Measurements from ENCODE around the gene SLC4A4.

SLC4A4 gene

DNA sequence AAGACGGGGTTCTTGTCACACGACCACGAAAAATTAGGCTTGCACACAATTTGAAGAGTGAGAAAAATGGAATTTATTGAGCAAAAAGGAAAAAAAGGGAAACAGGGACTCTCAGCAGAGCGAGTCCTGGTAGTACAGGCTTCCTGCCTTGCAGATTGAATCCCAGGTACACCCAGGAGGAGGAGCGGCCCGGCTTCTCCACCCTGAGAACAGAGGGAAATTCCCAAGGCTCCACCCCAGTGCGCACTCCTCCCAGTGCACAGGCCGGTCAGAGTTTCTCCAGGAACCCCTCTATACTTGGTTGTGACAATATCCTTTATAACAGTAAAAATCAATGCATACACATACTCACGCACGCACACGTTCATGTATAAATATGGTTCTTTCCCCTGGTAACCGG, 22.0 kb downstream of the SLC4A4 start:
- Histone ChIP-seq H3K36me3 (ENCODE audit: insufficient read depth, low read length) (no peaks in the 10 kb centered on the region), H3K4me2 (ENCODE audit: insufficient read depth, low read length) (no peak overlapping the region), H3K9me3 (ENCODE audit: insufficient read depth, low read length, severe bottlenecking) (no peaks in the 10 kb centered on the region), H3K4me3 (ENCODE audit: low read depth in 1 of 2, low read length in 2 of 2) (no peak overlapping the region), H2AFZ (ENCODE audit: low read depth, low read length) (no peak overlapping the region), H3K4me1 (ENCODE audit: insufficient read depth, low read length) (no peaks in the 10 kb centered on the region), H3K79me2 (ENCODE audit: insufficient read depth, low read length) (no peaks in the 10 kb centered on the region), H3K27me3 (ENCODE audit: insufficient read depth, low read length, poor library complexity) (no peaks in the 10 kb centered on the region), H3K27ac (ENCODE audit: low read length) (no peak overlapping the region), H3K9ac (ENCODE audit: low read depth, low read length) (no peak overlapping the region), H4K20me1 (ENCODE audit: insufficient read depth, low read length) (no peaks in the 10 kb centered on the region)
- no peak for ATAC-seq (ENCODE audit: insufficient read depth, low read depth)
- no peak for TF ChIP-seq EZH2 (IDR thresholded peaks at IDR 0.05; ENCODE audit: borderline replicate concordance, low read depth, low read length, severe bottlenecking)
- DNase-seq = no peak

DNA sequence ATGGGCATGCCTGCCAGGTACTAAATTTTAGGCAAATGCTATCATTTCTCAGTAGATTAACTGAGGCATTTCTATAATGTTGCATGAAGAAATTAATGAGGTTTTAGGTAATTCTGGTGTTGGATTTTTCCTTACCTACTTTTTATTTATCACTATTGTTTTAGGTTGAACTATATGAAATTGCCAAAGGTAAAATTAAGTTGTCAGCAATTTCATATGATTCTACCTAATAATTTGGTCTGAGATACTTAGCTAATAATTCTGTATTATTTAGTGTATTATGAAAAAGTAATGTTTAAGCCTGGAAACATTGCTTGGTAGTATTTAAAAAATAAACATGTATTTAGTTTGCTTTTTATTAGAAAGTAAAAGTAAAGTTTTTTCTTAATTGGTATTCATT, 22.7 kb downstream of the SLC4A4 start:
- H3K79me2 ChIP-seq (ENCODE audit: insufficient read depth, low read length) = no peaks in the 10 kb centered on the region
- no peak for TF ChIP-seq EZH2 (IDR thresholded peaks at IDR 0.05; ENCODE audit: borderline replicate concordance, low read depth, low read length, severe bottlenecking)
- TF ChIP-seq, protein P1, sequence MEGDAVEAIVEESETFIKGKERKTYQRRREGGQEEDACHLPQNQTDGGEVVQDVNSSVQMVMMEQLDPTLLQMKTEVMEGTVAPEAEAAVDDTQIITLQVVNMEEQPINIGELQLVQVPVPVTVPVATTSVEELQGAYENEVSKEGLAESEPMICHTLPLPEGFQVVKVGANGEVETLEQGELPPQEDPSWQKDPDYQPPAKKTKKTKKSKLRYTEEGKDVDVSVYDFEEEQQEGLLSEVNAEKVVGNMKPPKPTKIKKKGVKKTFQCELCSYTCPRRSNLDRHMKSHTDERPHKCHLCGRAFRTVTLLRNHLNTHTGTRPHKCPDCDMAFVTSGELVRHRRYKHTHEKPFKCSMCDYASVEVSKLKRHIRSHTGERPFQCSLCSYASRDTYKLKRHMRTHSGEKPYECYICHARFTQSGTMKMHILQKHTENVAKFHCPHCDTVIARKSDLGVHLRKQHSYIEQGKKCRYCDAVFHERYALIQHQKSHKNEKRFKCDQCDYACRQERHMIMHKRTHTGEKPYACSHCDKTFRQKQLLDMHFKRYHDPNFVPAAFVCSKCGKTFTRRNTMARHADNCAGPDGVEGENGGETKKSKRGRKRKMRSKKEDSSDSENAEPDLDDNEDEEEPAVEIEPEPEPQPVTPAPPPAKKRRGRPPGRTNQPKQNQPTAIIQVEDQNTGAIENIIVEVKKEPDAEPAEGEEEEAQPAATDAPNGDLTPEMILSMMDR (IDR thresholded peaks at IDR 0.05; ENCODE audit: borderline replicate concordance, extremely low read depth, low read length, poor library complexity, severe bottlenecking) = no peak
- no peak for DNase-seq
- H3K9ac ChIP-seq (ENCODE audit: low read depth, low read length) = no peak overlapping the region
- no peak for ATAC-seq (ENCODE audit: insufficient read depth, low read depth)
- H3K36me3 ChIP-seq (ENCODE audit: insufficient read depth, low read length) = no peaks in the 10 kb centered on the region
- H2AFZ ChIP-seq (ENCODE audit: low read depth, low read length) = no peak overlapping the region
- H3K4me2 ChIP-seq (ENCODE audit: insufficient read depth, low read length) = no peak overlapping the region
- H3K27ac ChIP-seq (ENCODE audit: low read length) = no peak overlapping the region
- H3K9me3 ChIP-seq (ENCODE audit: insufficient read depth, low read length, severe bottlenecking) = no peaks in the 10 kb centered on the region
- no peaks in the 10 kb centered on the region for H4K20me1 ChIP-seq (ENCODE audit: insufficient read depth, low read length)
- H3K4me1 ChIP-seq (ENCODE audit: insufficient read depth, low read length) = no peaks in the 10 kb centered on the region
- H3K4me3 ChIP-seq (ENCODE audit: low read depth in 1 of 2, low read length in 2 of 2) = no peak overlapping the region
- H3K27me3 ChIP-seq (ENCODE audit: insufficient read depth, low read length, poor library complexity) = no peaks in the 10 kb centered on the region

DNA sequence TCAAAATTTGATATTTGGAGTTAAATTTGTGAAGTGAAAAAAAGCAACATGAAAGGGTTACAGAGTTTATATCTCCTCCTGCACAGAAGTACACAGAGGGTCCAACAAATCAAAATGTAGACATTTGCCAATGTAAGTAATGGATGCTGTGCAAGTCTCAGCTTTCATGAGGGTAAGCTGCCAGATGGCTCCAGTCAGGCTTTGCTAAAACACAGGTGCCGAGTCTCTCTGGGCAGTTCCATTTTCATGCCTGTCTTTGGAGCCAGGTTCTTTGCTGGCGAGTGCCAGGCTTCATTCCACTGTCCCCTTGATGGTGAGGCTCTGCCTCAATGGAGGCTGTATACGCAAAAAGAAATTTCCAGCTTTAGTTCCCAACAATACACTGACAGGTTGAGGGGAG, 27.9 kb downstream of the SLC4A4 start:
- DNase-seq (no peak), ATAC-seq (ENCODE audit: insufficient read depth, low read depth) (no peak)
- Histone ChIP-seq H3K79me2 (ENCODE audit: insufficient read depth, low read length) (no peaks in the 10 kb centered on the region), H3K27ac (ENCODE audit: low read length) (no peak overlapping the region), H2AFZ (ENCODE audit: low read depth, low read length) (no peak overlapping the region), H3K4me2 (ENCODE audit: insufficient read depth, low read length) (no peak overlapping the region), H3K27me3 (ENCODE audit: insufficient read depth, low read length, poor library complexity) (no peaks in the 10 kb centered on the region), H3K9ac (ENCODE audit: low read depth, low read length) (no peak overlapping the region), H4K20me1 (ENCODE audit: insufficient read depth, low read length) (no peaks in the 10 kb centered on the region), H3K9me3 (ENCODE audit: insufficient read depth, low read length, severe bottlenecking) (no peaks in the 10 kb centered on the region), H3K4me3 (ENCODE audit: low read depth in 1 of 2, low read length in 2 of 2) (no peak overlapping the region), H3K4me1 (ENCODE audit: insufficient read depth, low read length) (no peaks in the 10 kb centered on the region), H3K36me3 (ENCODE audit: insufficient read depth, low read length) (no peaks in the 10 kb centered on the region)
- TF ChIP-seq EZH2 (IDR thresholded peaks at IDR 0.05; ENCODE audit: borderline replicate concordance, low read depth, low read length, severe bottlenecking) = no peak
- TF ChIP-seq, protein P1 (IDR thresholded peaks at IDR 0.05; ENCODE audit: borderline replicate concordance, extremely low read depth, low read length, poor library complexity, severe bottlenecking) = no peak

DNA sequence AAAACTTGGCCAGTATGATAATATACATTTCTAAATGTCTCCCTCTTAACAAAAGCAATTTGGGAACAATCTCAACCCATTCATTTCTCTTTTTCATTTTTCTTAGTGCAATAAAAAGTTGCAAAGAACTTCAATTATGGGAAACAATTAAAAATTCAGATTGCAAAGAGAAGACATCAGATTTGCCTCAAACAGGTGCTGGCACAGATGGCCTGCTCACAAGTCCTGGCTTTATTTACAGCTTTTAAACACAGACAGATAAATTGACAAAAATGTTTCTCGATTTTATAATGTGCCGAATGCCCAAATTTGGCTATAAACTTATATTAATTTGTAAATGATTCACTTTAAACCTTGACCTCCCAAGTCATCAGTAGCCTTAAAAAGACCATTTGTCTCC, 28.7 kb downstream of the SLC4A4 start:
- H3K4me3 ChIP-seq (ENCODE audit: low read depth in 1 of 2, low read length in 2 of 2) = no peak overlapping the region
- H3K9ac ChIP-seq (ENCODE audit: low read depth, low read length) = no peak overlapping the region
- H3K4me2 ChIP-seq (ENCODE audit: insufficient read depth, low read length) = no peak overlapping the region
- H2AFZ ChIP-seq (ENCODE audit: low read depth, low read length) = no peak overlapping the region
- TF ChIP-seq, protein P1 (IDR thresholded peaks at IDR 0.05; ENCODE audit: borderline replicate concordance, extremely low read depth, low read length, poor library complexity, severe bottlenecking) = no peak
- TF ChIP-seq EZH2 (IDR thresholded peaks at IDR 0.05; ENCODE audit: borderline replicate concordance, low read depth, low read length, severe bottlenecking) = no peak
- no peaks in the 10 kb centered on the region for H3K9me3 ChIP-seq (ENCODE audit: insufficient read depth, low read length, severe bottlenecking)
- no peaks in the 10 kb centered on the region for H3K4me1 ChIP-seq (ENCODE audit: insufficient read depth, low read length)
- no peaks in the 10 kb centered on the region for H3K27me3 ChIP-seq (ENCODE audit: insufficient read depth, low read length, poor library complexity)
- no peaks in the 10 kb centered on the region for H4K20me1 ChIP-seq (ENCODE audit: insufficient read depth, low read length)
- ATAC-seq (ENCODE audit: insufficient read depth, low read depth) (no peak), DNase-seq (no peak)
- H3K27ac ChIP-seq (ENCODE audit: low read length) = no peak overlapping the region
- H3K36me3 ChIP-seq (ENCODE audit: insufficient read depth, low read length) = no peaks in the 10 kb centered on the region
- H3K79me2 ChIP-seq (ENCODE audit: insufficient read depth, low read length) = no peaks in the 10 kb centered on the region
